ENCODE results near the gene HIF1A. TPM values are rescaled to one million over a fixed set of nuclear protein-coding genes. Genes with fewer than 3 reads are reported as not detected.
"Not testable (repeated sequence)": the region's sequence is repeated elsewhere in the genome, so short reads cannot be mapped to it uniquely, and the experiment has no call there.

HIF1A gene
- total RNA-seq, 1 donor from 2014 or later: 124 TPM

DNA sequence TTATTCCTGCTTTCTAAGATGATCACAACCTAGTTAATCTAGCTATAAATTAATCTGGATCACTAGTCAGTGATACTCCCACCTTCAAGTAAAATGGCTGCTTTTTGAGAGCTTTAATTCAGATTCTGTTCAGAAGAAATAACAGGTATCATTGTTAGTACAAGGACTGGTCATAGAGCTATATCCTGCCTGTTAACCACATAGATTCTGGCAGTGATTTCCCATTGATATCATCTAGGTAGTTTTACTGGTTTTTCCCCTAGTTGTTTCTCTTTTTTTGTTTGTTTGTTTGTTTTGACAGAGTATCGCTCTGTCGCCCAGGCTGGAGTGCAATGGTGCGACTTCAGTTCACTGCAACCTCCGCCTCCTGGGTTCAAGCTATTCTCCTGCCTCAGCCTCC, 39.0 kb upstream of the HIF1A start:
- peaks cover 13% of the 10 kb centered on the region for H3K4me1 Mint-ChIP-seq
- no peak overlapping the region for H3K27ac Mint-ChIP-seq
- H3K9me3 Mint-ChIP-seq: no peaks in the 10 kb centered on the region
- no peaks in the 10 kb centered on the region for H3K36me3 Mint-ChIP-seq
- DNase-seq (ENCODE audit: low spot score in 2 of 2, unreplicated experiment in 2 of 2): no peak
- no peak overlapping the region for H3K4me3 Mint-ChIP-seq
- TF ChIP-seq, protein P1, sequence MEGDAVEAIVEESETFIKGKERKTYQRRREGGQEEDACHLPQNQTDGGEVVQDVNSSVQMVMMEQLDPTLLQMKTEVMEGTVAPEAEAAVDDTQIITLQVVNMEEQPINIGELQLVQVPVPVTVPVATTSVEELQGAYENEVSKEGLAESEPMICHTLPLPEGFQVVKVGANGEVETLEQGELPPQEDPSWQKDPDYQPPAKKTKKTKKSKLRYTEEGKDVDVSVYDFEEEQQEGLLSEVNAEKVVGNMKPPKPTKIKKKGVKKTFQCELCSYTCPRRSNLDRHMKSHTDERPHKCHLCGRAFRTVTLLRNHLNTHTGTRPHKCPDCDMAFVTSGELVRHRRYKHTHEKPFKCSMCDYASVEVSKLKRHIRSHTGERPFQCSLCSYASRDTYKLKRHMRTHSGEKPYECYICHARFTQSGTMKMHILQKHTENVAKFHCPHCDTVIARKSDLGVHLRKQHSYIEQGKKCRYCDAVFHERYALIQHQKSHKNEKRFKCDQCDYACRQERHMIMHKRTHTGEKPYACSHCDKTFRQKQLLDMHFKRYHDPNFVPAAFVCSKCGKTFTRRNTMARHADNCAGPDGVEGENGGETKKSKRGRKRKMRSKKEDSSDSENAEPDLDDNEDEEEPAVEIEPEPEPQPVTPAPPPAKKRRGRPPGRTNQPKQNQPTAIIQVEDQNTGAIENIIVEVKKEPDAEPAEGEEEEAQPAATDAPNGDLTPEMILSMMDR (IDR thresholded peaks at IDR 0.05; ENCODE audit: unreplicated experiment): no peak
- H3K27me3 Mint-ChIP-seq (ENCODE audit: low read depth): no peaks in the 10 kb centered on the region

GRCh38 chr14:61658111-61658510, 37.2 kb upstream of the HIF1A start:
- H3K4me3 Mint-ChIP-seq; H3K36me3 Mint-ChIP-seq; DNase-seq (ENCODE audit: low spot score in 2 of 2, unreplicated experiment in 2 of 2); H3K27me3 Mint-ChIP-seq (ENCODE audit: low read depth); H3K9me3 Mint-ChIP-seq; H3K27ac Mint-ChIP-seq: not testable (repeated sequence)
- H3K4me1 Mint-ChIP-seq: peaks cover 26% of the 10 kb centered on the region

DNA sequence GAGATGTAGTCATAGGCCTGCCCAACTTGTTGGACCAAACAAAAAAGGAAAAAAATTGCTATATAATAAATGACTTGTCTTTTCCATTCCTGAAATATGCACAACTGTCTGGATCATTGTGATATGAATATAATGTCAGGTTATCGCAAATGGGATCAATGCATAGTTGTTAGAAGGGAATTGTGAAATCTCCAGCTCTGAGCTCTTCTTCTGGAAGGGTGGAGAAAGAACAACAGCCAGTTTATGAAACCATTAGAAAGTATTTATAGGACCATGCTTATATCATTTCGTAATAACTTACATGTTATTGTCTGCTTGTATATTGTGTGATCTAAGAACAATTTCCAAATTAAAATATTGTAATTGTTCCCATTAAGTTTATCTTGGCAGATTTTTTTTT, 35.7 kb upstream of the HIF1A start:
- H3K27ac Mint-ChIP-seq: no peak overlapping the region
- peaks cover 26% of the 10 kb centered on the region for H3K4me1 Mint-ChIP-seq
- TF ChIP-seq, protein P1 (IDR thresholded peaks at IDR 0.05; ENCODE audit: unreplicated experiment): no peak
- H3K36me3 Mint-ChIP-seq: no peaks in the 10 kb centered on the region
- no peak overlapping the region for H3K4me3 Mint-ChIP-seq
- DNase-seq (ENCODE audit: low spot score in 2 of 2, unreplicated experiment in 2 of 2): no peak
- no peaks in the 10 kb centered on the region for H3K27me3 Mint-ChIP-seq (ENCODE audit: low read depth)
- H3K9me3 Mint-ChIP-seq: no peaks in the 10 kb centered on the region

DNA sequence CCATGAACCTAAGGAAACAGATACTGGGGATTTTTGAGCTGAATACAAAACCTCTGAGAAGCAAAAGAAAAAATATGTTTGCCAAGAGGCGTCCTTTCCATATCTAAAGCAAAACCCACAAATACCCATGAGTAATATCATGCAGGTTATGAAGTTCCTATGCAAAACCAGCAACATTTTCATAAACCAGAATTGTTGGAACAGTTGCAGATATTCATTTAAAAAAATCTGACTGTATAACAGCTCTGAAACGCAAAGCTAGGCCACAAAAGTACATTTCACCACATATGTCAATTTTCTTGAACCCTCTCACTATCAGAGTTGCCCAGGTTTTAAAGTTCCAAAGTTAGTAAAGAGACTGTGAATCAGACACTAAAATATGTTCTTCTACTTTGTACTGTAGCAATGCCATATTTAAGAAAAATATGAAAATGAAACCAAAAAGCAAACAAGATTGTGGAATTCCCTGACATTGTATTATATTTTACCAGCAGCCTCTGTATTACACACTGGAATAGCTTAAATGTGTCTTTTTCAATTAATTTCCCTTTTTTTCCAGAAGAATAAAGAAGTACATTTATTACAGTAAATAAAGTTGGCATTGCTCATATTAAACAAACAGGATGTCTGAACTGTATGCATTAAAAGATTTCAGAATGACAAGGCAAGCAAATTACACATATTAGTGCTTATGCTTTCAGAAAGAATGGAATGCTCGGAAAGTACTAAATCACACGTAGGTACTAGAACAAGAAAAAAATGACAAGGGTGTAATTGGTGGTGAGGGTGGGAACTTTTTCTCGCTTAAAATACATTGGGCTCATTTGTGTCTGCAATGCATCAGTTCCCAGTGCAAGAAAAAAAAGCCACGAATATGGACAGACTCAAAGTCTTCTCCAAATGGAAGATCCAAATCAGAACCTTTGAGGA, 33.6 kb upstream of the HIF1A start:
- no peaks in the 10 kb centered on the region for H3K9me3 Mint-ChIP-seq
- peak overlapping the region; percentile 79 for H3K27ac Mint-ChIP-seq
- no peak overlapping the region for H3K4me3 Mint-ChIP-seq

GRCh38 chr14:61662437-61663311, 32.6 kb upstream of the HIF1A start:
- Mint-ChIP-seq H3K4me1 (peaks cover 26% of the 10 kb centered on the region), H3K27me3 (ENCODE audit: low read depth) (no peaks in the 10 kb centered on the region), H3K27ac (peak overlapping the region; percentile 9), H3K4me3 (no peak overlapping the region), H3K36me3 (no peaks in the 10 kb centered on the region), H3K9me3 (no peaks in the 10 kb centered on the region)
- TF ChIP-seq, protein P1 (IDR thresholded peaks at IDR 0.05; ENCODE audit: unreplicated experiment): no peak
- no peak for DNase-seq (ENCODE audit: low spot score in 2 of 2, unreplicated experiment in 2 of 2)

More for the DNA sequence above, 33.6 kb upstream of the HIF1A start:
- Mint-ChIP-seq H3K27me3 (ENCODE audit: low read depth) (no peaks in the 10 kb centered on the region), H3K36me3 (no peaks in the 10 kb centered on the region), H3K4me1 (peaks cover 26% of the 10 kb centered on the region)
- no peak for DNase-seq (ENCODE audit: low spot score in 2 of 2, unreplicated experiment in 2 of 2)
- TF ChIP-seq, protein P1 (IDR thresholded peaks at IDR 0.05; ENCODE audit: unreplicated experiment): no peak

All from mesothelial cell of epicardium (in vitro differentiated cells).